WTC11 (cell line): ENCODE data around the gene CREM. TPM values are rescaled to one million over a fixed set of nuclear protein-coding genes. Genes with fewer than 3 reads are reported as not detected.

Experiments used
- ATAC-seq: fragments of 200-7000 bp; cut with Tn5 transposase; 2 replicates; pipeline ENCODE4 v1.10.0; 2021; ENCODE audit warnings: mild to moderate bottlenecking, moderate library complexity
- CTCF ChIA-PET: fragments of 300-600 bp; sonication (Branson Sonifier 250); formaldehyde crosslinking; loops from one replicate; lab custom pipeline; 2021; ENCODE audit warnings: antibody characterized with exemption; lab: Charles Lee
- POLR2A ChIA-PET: fragments of 350-600 bp; sonication (Branson Sonifier 250); formaldehyde crosslinking; loops from one replicate; lab custom pipeline; 2021; ENCODE audit warnings: antibody characterized with exemption; lab: Charles Lee
- DNase-seq: peaks from one replicate; pipeline ENCODE4 v3.0.0; 2021; ENCODE audit warnings: low spot score
- H3K27ac Mint-ChIP-seq: 2 replicates; pipeline ENCODE4 v1.8.0; 2021; ENCODE audit warnings: mixed read lengths
- H3K27me3 Mint-ChIP-seq: 2 replicates; pipeline ENCODE4 v1.8.0; 2021; ENCODE audit warnings: low read depth, mild to moderate bottlenecking, moderate library complexity, mixed read lengths
- H3K36me3 Mint-ChIP-seq: 2 replicates; pipeline ENCODE4 v1.8.0; 2021; ENCODE audit warnings: mixed read lengths
- H3K4me1 Mint-ChIP-seq: 2 replicates; pipeline ENCODE4 v1.8.0; 2022; ENCODE audit warnings: mixed read lengths
- H3K4me3 Mint-ChIP-seq: 2 replicates; pipeline ENCODE4 v1.8.0; 2021; ENCODE audit warnings: mild to moderate bottlenecking, moderate library complexity, mixed read lengths
- H3K9me3 Mint-ChIP-seq: 2 replicates; pipeline ENCODE4 v1.8.0; 2021; ENCODE audit warnings: mixed read lengths
- ARID4B ChIP-seq: sonication (generic); formaldehyde crosslinking; IDR thresholded peaks from 2 replicates; pipeline ENCODE4 v1.8.0; 2023; ENCODE audit warnings: missing genetic modification reagents, mild to moderate bottlenecking, borderline replicate concordance
- ATF1 ChIP-seq: sonication (generic); formaldehyde crosslinking; IDR thresholded peaks from 2 replicates; pipeline ENCODE4 v1.8.1; 2023; ENCODE audit warnings: mild to moderate bottlenecking, moderate library complexity, missing genetic modification reagents
- ATF6 ChIP-seq: sonication (generic); formaldehyde crosslinking; IDR thresholded peaks from 2 replicates; pipeline ENCODE4 v1.8.1; 2023; ENCODE audit warnings: mild to moderate bottlenecking, missing genetic modification reagents
- CBFB ChIP-seq: sonication (generic); formaldehyde crosslinking; IDR thresholded peaks from 2 replicates; pipeline ENCODE4 v1.8.1; 2022; ENCODE audit warnings: mild to moderate bottlenecking, low read depth, missing genetic modification reagents
- CTCF ChIP-seq: fragments of 200-600 bp; IDR thresholded peaks from 2 replicates; pipeline ENCODE4 v1.8.0; 2022; ENCODE audit warnings: antibody characterized with exemption
- FOXP4 ChIP-seq: sonication (generic); formaldehyde crosslinking; IDR thresholded peaks from 2 replicates; pipeline ENCODE4 v1.8.0; 2022; ENCODE audit warnings: mild to moderate bottlenecking, missing genetic modification reagents
- GTF2I ChIP-seq: fragments of 250-450 bp; sonication (Bioruptor Pico); conservative IDR thresholded peaks from 2 replicates; pipeline ENCODE4 v1.4.0; 2021; ENCODE audit warnings: mild to moderate bottlenecking
- MAX ChIP-seq: sonication (generic); formaldehyde crosslinking; IDR thresholded peaks from 2 replicates; pipeline ENCODE4 v1.8.0; 2022; ENCODE audit warnings: mild to moderate bottlenecking, missing genetic modification reagents
- NR1H2 ChIP-seq: sonication (generic); formaldehyde crosslinking; IDR thresholded peaks from 2 replicates; pipeline ENCODE4 v1.9.0; 2021; ENCODE audit warnings: mild to moderate bottlenecking, moderate library complexity, missing genetic modification reagents
- TEAD4 ChIP-seq: sonication (generic); formaldehyde crosslinking; IDR thresholded peaks from 2 replicates; pipeline ENCODE4 v1.8.0; 2022; ENCODE audit warnings: mild to moderate bottlenecking, missing genetic modification reagents
- ZBTB21 ChIP-seq: sonication (generic); formaldehyde crosslinking; IDR thresholded peaks from 2 replicates; pipeline ENCODE4 v1.8.1; 2023; ENCODE audit warnings: mild to moderate bottlenecking, missing genetic modification reagents, borderline replicate concordance
- ZNF263 ChIP-seq: sonication (generic); formaldehyde crosslinking; IDR thresholded peaks from 2 replicates; pipeline ENCODE4 v1.8.1; 2022; ENCODE audit warnings: low read depth, mild to moderate bottlenecking, moderate library complexity, missing genetic modification reagents
- ZNF425 ChIP-seq: fragments of 250-450 bp; sonication (Bioruptor Pico); conservative IDR thresholded peaks from 2 replicates; pipeline ENCODE4 v1.9.0; 2021; ENCODE audit warnings: mild to moderate bottlenecking
- total RNA-seq: library from RNA; stranded (reverse); gene quantifications from 3 replicates; pipeline ENCODE4 v1.2.3, GENCODE V29; 2021

Gene CREM
- total RNA-seq, 1 experiment from 2014 or later, result 23.6 TPM

- no peak for TF ChIP-seq ZBTB21 (CRISPR knock-in tag)
- no peak for TF ChIP-seq ZNF263 (CRISPR knock-in tag)
- TF ChIP-seq MAX (CRISPR knock-in tag), result no peak
- TF ChIP-seq, all 79 proteins: peak for 0
These were observed 120.2 kb downstream of the CREM start (continued) for GRCh38 chr10:35246770-35247343.

- H3K27ac Mint-ChIP-seq, result no peak overlapping the region
- ChIA-PET POLR2A (no interaction called here), CTCF (interaction anchor here (0.6 kb wide), 1 partner anchor 87 kb away, joined by 4 read pairs; no protein-coding TSS in a partner anchor)
- H3K4me3 Mint-ChIP-seq, result no peak overlapping the region
- peaks cover 5% of the 10 kb centered on the region for H3K9me3 Mint-ChIP-seq
- ATAC-seq (no peak), DNase-seq (no peak)
- no peaks in the 10 kb centered on the region for H3K27me3 Mint-ChIP-seq
- no peaks in the 10 kb centered on the region for H3K4me1 Mint-ChIP-seq
- TF ChIP-seq CTCF, result no peak
- H3K36me3 Mint-ChIP-seq, result no peaks in the 10 kb centered on the region
These were observed 124.9 kb downstream of the CREM start for GRCh38 chr10:35251373-35252100.

GRCh38 chr10:35257057-35257983 lies 130.7 kb downstream of the CREM start:
- H3K27ac Mint-ChIP-seq, result no peak overlapping the region
- DNase-seq (no peak), ATAC-seq (no peak)
- peaks cover 16% of the 10 kb centered on the region for H3K9me3 Mint-ChIP-seq
- POLR2A ChIA-PET, result no interaction called here
- H3K4me1 Mint-ChIP-seq, result no peaks in the 10 kb centered on the region
- no peak overlapping the region for H3K4me3 Mint-ChIP-seq
- peaks cover 2% of the 10 kb centered on the region; the same call in 1 of the 2 replicates for H3K27me3 Mint-ChIP-seq
- CTCF ChIA-PET, result no interaction called here
- H3K36me3 Mint-ChIP-seq, result peaks cover 9% of the 10 kb centered on the region
- TF ChIP-seq ATF1 (CRISPR knock-in tag) (no peak), ARID4B (no peak), NR1H2 (CRISPR knock-in tag) (no peak), TEAD4 (CRISPR knock-in tag) (no peak), GTF2I (CRISPR knock-in tag) (no peak), CBFB (CRISPR knock-in tag) (no peak), MAX (CRISPR knock-in tag) (no peak), ATF6 (no peak), FOXP4 (CRISPR knock-in tag) (no peak), ZNF425 (CRISPR knock-in tag) (no peak)
